Heart left ventricle (tissue), 13 donors: ENCODE data around the gene GPX4.

ENCODE experiments used
- CTCF ChIP-seq, 12 donors: fragments of 200-600 bp; sonication (generic) in 4 of 12; IDR thresholded peaks; one replicate each; pipeline versions ENCODE4 v1.5.0 to v1.8.0; 2018 to 2022; ENCODE audit warnings: antibody characterized with exemption in 12 of 12, mild to moderate bottlenecking in 5 of 12
- POLR2A ChIP-seq, 2 donors: fragments of 450-650 bp; IDR thresholded peaks; one replicate each; pipeline ENCODE4 v1.6.1; 2017; ENCODE audit warnings: antibody characterized with exemption in 2 of 2, mild to moderate bottlenecking in 2 of 2, moderate library complexity in 2 of 2
- donor health status: ischemic (EF 13 %, LVEDD 7.1; RV severe dilation, severe dysfunction).
- donor health status: DM: no; HTN: yes; CAD: no.
- donor health status: DM: no; HTN: no; CAD: no.
- donor health status: ischemic (EF 25% LVEDD 6.9; RV normal size, moderate dysfunction).
- donor health status: ischemic (EF 25% LVEDD 5.7; RV mildly dilated, moderate dysfunction).
- donor health status: ischemic (EF 35%, LVEDD 5.7; RV mildly dilated, moderate dysfunction).
- donor health status: nonischemic (EF 11% LVEDD 7.7; RV severe dilation, severe dysfunction).
- donor health status: DM: yes; HTN: yes; CAD: no.
- donor health status: PGD.
- donor health status: ischemic (EF 29% LVEDD 5.4; RV normal size, mild dysfunction).
- donor health status: nonischemic (EF 23%, LVEDD 6.1; RV moderate dilation, normal function).

- TF ChIP-seq CTCF (IDR thresholded peaks at IDR 0.05), result no peak
- TF ChIP-seq POLR2A (IDR thresholded peaks at IDR 0.05), result no peak
These were observed 9.2 kb upstream of the GPX4 start for GRCh38 chr19:1094655-1094977.
